Subcutaneous preadipocyte (primary cell): ENCODE measurements around the gene NUBP2. TPM values are rescaled to one million over a fixed set of nuclear protein-coding genes. Genes with fewer than 3 reads are reported as not detected.

Source experiments
- small RNA-seq: library from RNA; depleted of rRNA; stranded (forward); fragments of <200 nt; gene quantifications from one replicate; pipeline ENCODE3, GENCODE V24; 2012
- total RNA-seq: library from RNA; depleted of rRNA; stranded (reverse); fragments of >200 nt; gene quantifications from 2 replicates; pipeline ENCODE4 v1.2.3, GENCODE V29; 2012

The NUBP2 gene, protein sequence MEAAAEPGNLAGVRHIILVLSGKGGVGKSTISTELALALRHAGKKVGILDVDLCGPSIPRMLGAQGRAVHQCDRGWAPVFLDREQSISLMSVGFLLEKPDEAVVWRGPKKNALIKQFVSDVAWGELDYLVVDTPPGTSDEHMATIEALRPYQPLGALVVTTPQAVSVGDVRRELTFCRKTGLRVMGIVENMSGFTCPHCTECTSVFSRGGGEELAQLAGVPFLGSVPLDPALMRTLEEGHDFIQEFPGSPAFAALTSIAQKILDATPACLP
- total RNA-seq, result 69.8 and 79.4 TPM in 2 replicates

DNA sequence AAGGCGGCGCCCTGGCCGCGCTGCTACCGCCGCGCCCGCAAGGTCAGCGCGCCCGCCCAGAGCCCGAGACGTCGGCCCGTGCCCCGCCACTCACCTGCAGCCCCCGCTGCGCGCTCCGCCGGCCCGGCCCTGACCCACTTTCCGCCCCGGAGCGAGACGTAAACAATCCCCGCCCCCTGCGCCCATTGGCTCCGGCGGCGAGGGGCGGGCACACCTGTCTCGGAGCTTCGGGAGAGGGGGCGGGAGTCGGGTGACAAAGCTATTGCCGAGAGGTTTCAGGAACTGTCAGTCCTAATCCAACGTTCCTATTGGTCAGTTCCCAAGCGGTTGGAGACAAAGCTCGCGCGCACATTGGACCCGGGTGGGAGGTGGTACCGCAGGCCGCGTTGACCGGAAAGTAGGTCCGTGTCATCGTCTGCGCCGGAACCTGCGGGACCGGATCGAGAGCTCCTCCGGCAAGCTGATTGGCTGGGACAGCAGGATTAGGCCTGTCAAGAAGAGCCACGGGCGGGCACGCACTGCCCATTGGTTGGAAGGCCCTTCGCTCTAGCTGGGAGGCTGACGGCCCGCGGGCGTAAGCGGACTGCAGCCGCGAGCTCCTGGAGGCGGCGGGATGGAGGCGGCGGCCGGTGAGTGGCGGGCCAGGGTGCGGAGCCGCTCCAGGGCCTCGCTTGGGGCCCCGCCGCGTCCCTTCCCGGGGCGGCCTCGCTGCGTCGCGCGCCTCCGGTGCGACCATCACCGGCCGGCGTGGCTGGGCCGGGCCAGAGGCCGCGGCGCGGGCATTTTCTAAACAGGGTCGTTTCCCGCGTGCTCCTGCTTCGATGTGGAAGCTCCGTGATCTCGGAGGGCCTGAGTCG is at the start of gene NUBP2, which contains the start of gene SPSB3:
NUBP2 (plus strand) TSS at position 553 of the 857 bp plus-strand sequence; CDS start at position 614, 61 bp downstream.
SPSB3 (minus strand) TSS at position 164 of the 857 bp plus-strand sequence. CDS start 1,088 bp downstream, outside the sequence.

DNA sequence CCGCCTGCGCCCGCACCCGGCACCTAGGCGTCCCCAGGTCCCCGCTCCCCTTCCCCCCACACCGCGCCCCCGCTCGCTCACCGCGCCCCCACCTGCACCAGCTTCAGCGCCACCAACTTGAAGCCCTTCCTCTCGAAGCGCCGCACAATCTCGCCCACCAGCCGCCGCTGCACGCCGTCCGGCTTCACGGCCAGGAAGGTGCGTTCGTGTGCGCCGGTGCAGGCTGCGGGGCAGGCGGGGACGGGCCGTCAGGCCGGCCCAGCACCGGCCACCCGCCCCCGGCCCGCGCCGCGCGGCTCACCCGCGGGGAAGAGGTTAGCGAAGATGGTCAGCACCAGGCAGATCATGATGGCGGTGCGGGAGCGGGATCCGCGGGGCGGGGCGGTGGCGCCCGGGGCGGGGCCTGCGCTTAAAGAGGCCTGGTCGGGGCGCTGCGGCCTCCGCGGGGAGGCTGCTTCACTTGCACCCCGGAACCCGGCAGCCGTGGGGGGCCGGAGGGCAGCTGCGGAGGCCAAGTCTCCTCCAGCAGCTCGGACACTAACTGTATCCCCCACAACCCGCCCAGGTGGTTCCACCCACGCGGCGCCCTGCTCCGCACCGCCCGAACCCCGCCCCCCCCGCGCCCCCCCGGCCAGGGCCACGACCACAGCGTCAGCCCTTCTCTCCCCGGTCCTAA is 11.4 kb upstream of the NUBP2 start, which contains the start of gene NME3:
NME3 (minus strand) TSS at position 356 of the 676 bp plus-strand sequence; CDS start at position 347, 9 bp downstream.

DNA sequence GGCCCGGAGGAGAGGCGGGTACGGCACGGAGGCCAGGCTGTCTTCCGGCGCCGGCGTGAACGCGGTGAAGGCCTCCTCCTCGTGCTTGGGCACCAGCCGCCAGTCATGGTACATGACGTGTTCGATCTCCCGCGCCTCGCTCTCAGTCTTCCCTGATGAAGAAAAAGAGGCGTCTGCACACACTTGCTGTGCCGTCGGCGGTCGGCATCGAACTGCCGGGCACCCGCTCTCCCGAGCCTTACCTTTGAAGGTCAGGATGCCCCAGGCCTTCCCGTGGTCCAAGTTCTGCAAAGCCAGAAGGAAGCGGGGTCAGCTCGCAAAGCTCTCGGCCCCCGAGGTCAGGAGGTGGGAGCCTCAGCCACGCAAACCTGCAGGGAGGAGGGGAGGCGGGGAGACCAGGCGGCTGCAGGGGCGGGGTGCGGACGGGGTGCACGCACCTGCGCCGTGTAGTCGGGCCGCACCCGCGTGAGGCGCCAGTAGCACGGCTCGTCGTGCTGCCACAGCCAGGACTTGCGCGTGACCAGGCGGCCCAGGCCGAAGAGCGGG is 10.3 kb upstream of the NUBP2 start, which contains the start of gene EME2:
EME2 (plus strand) TSS at position 449 of the 546 bp plus-strand sequence. CDS start 418 bp downstream, outside the sequence.

DNA sequence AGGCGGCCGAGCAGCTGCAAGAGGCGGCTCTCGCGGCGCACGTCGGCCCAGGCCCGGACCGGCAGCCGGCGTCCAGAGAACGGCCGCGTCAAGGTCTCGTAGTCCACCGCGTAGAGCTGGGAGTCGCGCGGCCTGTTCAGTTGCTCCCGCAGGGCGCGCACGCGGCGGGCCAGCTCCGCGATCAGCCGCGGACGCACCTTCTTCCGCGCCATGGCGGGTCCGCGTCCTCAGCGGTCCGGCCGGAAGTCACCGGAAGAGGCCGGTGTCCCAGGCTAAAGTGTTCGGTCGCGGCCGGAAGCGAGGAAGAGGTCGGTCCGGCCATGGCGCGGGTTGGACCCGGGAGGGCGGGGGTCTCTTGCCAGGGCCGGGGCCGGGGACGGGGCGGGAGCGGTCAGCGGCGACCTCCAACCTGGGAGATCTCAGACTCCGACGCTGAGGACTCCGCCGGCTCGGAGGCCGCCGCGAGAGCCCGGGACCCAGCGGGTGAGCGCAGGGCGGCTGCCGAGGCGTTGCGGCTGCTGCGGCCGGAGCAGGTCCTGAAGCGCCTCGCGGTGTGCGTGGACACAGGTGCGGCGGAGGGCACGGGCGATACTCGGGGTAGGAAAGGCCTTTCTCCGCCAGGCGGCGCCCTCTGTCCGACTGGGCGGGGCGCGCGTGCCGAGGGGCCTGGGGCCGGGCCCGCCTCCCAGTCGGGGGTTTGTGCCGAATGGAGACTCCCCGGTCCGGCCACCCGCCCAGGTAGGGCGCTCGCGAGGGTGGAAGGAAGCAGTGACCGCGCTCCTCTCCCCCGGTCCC is 9.7 kb upstream of the NUBP2 start, which contains the start of gene MRPS34:
MRPS34 (minus strand) TSS at position 227 of the 795 bp plus-strand sequence; CDS start at position 212, 15 bp downstream.

DNA sequence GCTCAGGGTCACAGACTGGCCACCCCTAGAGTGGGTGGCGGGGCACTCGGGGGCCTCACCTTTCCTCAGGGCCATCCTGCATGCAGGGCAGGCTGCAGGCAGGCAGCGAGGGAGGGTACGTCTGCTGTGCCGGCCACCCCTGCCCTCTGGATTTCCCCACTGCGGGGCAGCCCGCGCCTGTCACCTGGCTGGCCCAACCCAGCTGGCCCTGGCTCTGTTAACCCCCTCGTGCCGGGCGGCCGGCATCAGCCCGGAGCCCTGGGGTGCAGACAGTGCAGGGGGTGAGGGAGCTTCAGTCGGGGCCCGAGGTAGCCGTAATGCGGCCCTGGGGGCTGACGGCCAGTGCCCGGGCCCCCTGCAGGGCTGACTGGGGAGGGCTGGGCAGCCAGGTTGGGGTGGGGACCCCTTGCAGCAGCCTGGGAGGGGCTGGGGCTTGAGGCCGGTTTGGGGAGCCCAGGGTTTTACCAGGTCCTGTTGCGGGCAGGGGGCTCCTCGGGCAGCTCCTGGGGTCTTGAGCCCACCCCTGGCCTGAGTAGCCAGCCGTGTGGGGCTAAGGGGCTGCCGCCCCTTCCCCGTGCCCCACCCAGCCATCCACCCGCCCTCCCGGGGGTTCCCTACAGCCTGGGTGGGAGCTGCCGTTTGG is 10.9 kb downstream of the NUBP2 start, which contains the start of gene IGFALS:
IGFALS (minus strand) TSS at position 128 of the 643 bp plus-strand sequence; CDS start at position 75, 53 bp downstream.

DNA sequence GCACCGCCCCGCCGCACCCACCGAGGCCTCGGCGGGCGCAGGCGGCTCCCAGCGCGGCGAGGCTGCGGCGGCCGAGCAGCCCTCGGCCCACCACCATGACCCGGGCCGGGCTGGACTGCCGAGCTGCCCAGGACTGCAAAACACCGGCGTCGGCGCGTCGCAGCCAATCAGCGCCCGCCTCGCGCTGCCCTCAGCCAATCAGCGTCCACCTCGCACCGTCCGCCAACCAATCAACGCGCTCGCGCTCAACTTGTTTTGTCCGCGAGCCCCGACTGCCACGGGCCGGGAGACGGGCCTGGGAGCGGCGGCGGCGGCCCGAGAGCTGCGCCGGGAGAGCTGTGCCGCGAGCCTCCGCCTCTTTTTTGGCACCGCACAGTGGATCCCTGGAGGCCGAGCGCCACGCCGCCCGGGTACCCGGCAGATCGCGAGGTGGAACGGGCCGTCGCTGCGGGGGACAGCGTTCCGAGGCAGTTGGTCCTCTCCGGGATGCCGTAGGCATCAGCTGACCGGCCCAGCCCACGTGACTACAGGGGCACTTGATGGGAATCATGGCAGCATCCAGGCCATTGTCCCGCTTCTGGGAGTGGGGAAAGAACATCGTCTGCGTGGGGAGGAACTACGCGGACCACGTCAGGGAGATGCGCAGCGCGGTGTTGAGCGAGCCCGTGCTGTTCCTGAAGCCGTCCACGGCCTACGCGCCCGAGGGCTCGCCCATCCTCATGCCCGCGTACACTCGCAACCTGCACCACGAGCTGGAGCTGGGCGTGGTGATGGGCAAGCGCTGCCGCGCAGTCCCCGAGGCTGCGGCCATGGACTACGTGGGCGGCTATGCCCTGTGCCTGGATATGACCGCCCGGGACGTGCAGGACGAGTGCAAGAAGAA is 44.2 kb downstream of the NUBP2 start, which contains the start of the genes FAHD1 and HAGH:
FAHD1 (plus strand) TSS at position 516 of the 883 bp plus-strand sequence; CDS start at position 549, 33 bp downstream.
HAGH (minus strand) TSS at position 135 of the 883 bp plus-strand sequence; CDS start at position 97, 38 bp downstream.

Small RNA genes lying within 50 kb of the gene (small RNA-seq; reads per million reads assigned to genes)
- gene MIR3177, result 0.11 reads per million

Other genes starting within 250 kb of the NUBP2 start
- gene TMEM204, start 249.3 kb upstream of the NUBP2 start, total RNA-seq, result 14.9 and 15.8 TPM in 2 replicates
- 21.3 and 25.2 TPM in 2 replicates for gene IFT140, start 170.9 kb upstream of the NUBP2 start, total RNA-seq
- 9.6 and 13.5 TPM in 2 replicates for gene CRAMP1, start 170.6 kb upstream of the NUBP2 start, total RNA-seq
- 52.2 and 57.7 TPM in 2 replicates for gene JPT2, start 104.7 kb upstream of the NUBP2 start, total RNA-seq
- gene MAPK8IP3, start 76.8 kb upstream of the NUBP2 start, total RNA-seq, result 40.4 and 57.9 TPM in 2 replicates
- 29.9 and 37.5 TPM in 2 replicates for gene NME3, start 11.4 kb upstream of the NUBP2 start, total RNA-seq
- 11.7 and 18.4 TPM in 2 replicates for gene EME2, start 10.2 kb upstream of the NUBP2 start, total RNA-seq
- gene MRPS34, start 9.8 kb upstream of the NUBP2 start, total RNA-seq, result 68.0 and 88.2 TPM in 2 replicates
- 20.3 and 27.2 TPM in 2 replicates for gene SPSB3, start 389 bp upstream of the NUBP2 start, total RNA-seq
- under 0.01 TPM in 1 of 2 replicates, not detected in the other for gene IGFALS, start 10.7 kb downstream of the NUBP2 start, total RNA-seq
- gene HAGH, start 43.9 kb downstream of the NUBP2 start, total RNA-seq, result 14.7 and 24.3 TPM in 2 replicates
- gene FAHD1, start 44.2 kb downstream of the NUBP2 start, total RNA-seq, result 52.6 and 61.7 TPM in 2 replicates
- not detected in 2 replicates for gene MEIOB, start 89.2 kb downstream of the NUBP2 start, total RNA-seq
- gene HS3ST6, start 135.5 kb downstream of the NUBP2 start, total RNA-seq, result not detected in 2 replicates
- gene MSRB1, start 160.2 kb downstream of the NUBP2 start, total RNA-seq, result 12.7 and 15.4 TPM in 2 replicates
- gene RPL3L, start 171.7 kb downstream of the NUBP2 start, total RNA-seq, result not detected in 2 replicates
- gene NDUFB10, start 176.6 kb downstream of the NUBP2 start, total RNA-seq, result 133 and 161 TPM in 2 replicates
- gene RPS2, start 181.9 kb downstream of the NUBP2 start, total RNA-seq, result 1,799 and 3,882 TPM in 2 replicates
- gene RNF151, start 183.9 kb downstream of the NUBP2 start, total RNA-seq, result not detected in 2 replicates
- 49.2 and 51.6 TPM in 2 replicates for gene TBL3, start 189.1 kb downstream of the NUBP2 start, total RNA-seq
- gene NOXO1, start 198.5 kb downstream of the NUBP2 start, total RNA-seq, result 0.39 TPM in 1 of 2 replicates, not detected in the other
- 9.9 and 13.1 TPM in 2 replicates for gene GFER, start 201.2 kb downstream of the NUBP2 start, total RNA-seq
- gene SYNGR3, start 207.0 kb downstream of the NUBP2 start, total RNA-seq, result 0.73 and 1.4 TPM in 2 replicates
- 26.8 and 35.0 TPM in 2 replicates for gene ZNF598, start 226.9 kb downstream of the NUBP2 start, total RNA-seq
- 1.5 TPM in 1 of 2 replicates, not detected in the other for gene NPW, start 236.8 kb downstream of the NUBP2 start, total RNA-seq
- gene NHERF2, start 243.9 kb downstream of the NUBP2 start, total RNA-seq, result 4.8 and 5.1 TPM in 2 replicates